Measurements from ENCODE around the gene ATAT1.

Gene ATAT1

DNA sequence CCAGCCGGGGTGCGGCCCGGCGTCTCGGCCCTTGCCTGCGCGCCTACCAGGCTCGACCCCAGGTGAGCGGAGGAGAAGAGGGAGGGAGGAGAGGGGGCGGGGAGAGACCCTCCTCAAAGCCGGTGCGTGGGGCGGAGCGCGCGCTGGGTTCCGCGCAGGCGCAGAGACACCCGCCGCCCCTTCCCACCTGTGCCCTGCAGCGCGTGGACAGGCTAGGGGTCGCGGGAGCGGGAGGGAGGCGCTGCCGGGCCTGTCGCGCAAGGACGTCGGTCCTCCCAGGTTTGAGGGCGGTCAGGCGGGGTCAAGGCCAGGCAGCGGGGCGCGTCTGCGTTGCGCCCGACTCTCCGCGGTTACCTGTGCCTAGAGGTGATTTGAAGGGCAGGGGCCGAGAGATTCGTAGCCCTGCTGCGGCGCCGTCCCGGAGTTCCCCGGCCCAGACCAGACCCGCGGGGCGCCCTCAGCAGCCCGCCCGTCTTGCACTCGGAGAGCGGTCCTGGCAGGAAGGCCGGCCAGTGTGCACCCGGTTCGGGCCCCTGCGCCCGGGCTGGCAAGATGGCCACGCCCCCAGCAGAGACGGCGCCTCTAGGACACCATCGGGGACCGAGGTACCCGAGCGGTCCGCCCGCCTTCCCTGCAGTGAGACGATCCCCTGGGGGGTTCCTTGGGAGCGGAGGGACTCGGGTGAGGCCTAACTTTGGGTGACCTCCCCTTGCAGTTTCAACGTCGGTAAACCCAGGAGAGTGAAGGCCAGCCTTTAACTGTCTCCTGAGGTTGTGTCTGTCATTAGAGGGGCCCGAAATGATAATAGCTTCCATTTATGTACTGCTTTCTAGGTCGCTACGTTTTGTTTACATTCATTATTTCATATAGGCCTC is 20.8 kb downstream of the ATAT1 start:
- peaks cover 4% of the 10 kb centered on the region; the same call in 1 of the 2 replicates for H3K36me3 ChIP-seq (replicated peaks; ENCODE audit: insufficient read depth, low read length)
- peak overlapping the region; percentile 77 for H2AFZ ChIP-seq (ENCODE audit: low read length)

GRCh38 chr6:30651143-30651542 is 24.5 kb downstream of the ATAT1 start:
- peaks cover 8% of the 10 kb centered on the region for H3F3A ChIP-seq (ENCODE audit: insufficient read depth, low read length)
- H4K20me1 ChIP-seq (ENCODE audit: insufficient read depth, low read length), result no peaks in the 10 kb centered on the region
- no peaks in the 10 kb centered on the region for H3K27me3 ChIP-seq (replicated peaks; ENCODE audit: insufficient read depth, low read length)
- DNase-seq, result no peak
- no peak overlapping the region for H3K27ac ChIP-seq (ENCODE audit: low read length)
- H3K36me3 ChIP-seq (replicated peaks; ENCODE audit: insufficient read depth, low read length), result peaks cover 4% of the 10 kb centered on the region; the same call in 1 of the 2 replicates
- no peaks in the 10 kb centered on the region for H3K9me2 ChIP-seq (replicated peaks; ENCODE audit: insufficient read depth, low read length)
- no peak overlapping the region for H3K4me2 ChIP-seq (ENCODE audit: low read depth, low read length)
- H3K4me3 ChIP-seq (ENCODE audit: low read length), result no peak overlapping the region
- H3K9ac ChIP-seq (ENCODE audit: low read length), result no peak overlapping the region
- no peak overlapping the region for H2AFZ ChIP-seq (ENCODE audit: low read length)
- no peaks in the 10 kb centered on the region for H3K9me3 ChIP-seq (replicated peaks; ENCODE audit: insufficient read depth, low read length)
- H3K4me1 ChIP-seq (ENCODE audit: low read length), result peaks cover 5% of the 10 kb centered on the region; the same call in 1 of the 2 replicates
- H3K79me2 ChIP-seq (ENCODE audit: low read length), result peaks cover 34% of the 10 kb centered on the region
- TF ChIP-seq EZH2 (optimal IDR thresholded peaks at IDR 0.05; ENCODE audit: low read depth, low read length) (no peak), CTCF (IDR thresholded peaks at IDR 0.05; ENCODE audit: low read length) (no peak), EZH2phosphoT487 (IDR thresholded peaks at IDR 0.05; ENCODE audit: low read length) (no peak)

More for the DNA sequence above, 20.8 kb downstream of the ATAT1 start:
- TF ChIP-seq CTCF (IDR thresholded peaks at IDR 0.05; ENCODE audit: low read length) (no peak), EZH2phosphoT487 (IDR thresholded peaks at IDR 0.05; ENCODE audit: low read length) (no peak), EZH2 (optimal IDR thresholded peaks at IDR 0.05; ENCODE audit: low read depth, low read length) (no peak)
- Histone ChIP-seq H3K9ac (ENCODE audit: low read length) (peak overlapping the region; percentile 96), H3K27ac (ENCODE audit: low read length) (peak overlapping the region; percentile 79), H3K9me3 (replicated peaks; ENCODE audit: insufficient read depth, low read length) (no peaks in the 10 kb centered on the region), H3K4me1 (ENCODE audit: low read length) (peaks cover 5% of the 10 kb centered on the region; the same call in 1 of the 2 replicates), H3K4me3 (ENCODE audit: low read length) (peak overlapping the region; percentile 99), H4K20me1 (ENCODE audit: insufficient read depth, low read length) (no peaks in the 10 kb centered on the region), H3F3A (ENCODE audit: insufficient read depth, low read length) (peaks cover 8% of the 10 kb centered on the region), H3K27me3 (replicated peaks; ENCODE audit: insufficient read depth, low read length) (no peaks in the 10 kb centered on the region), H3K9me2 (replicated peaks; ENCODE audit: insufficient read depth, low read length) (no peaks in the 10 kb centered on the region), H3K4me2 (ENCODE audit: low read depth, low read length) (peak overlapping the region; percentile 93), H3K79me2 (ENCODE audit: low read length) (peaks cover 42% of the 10 kb centered on the region)
- peak; percentile 70 for DNase-seq

GRCh38 chr6:30654798-30655742 is 28.4 kb downstream of the ATAT1 start:
- peaks cover under 1% of the 10 kb centered on the region; the same call in 1 of the 2 replicates for H3K79me2 ChIP-seq (ENCODE audit: low read length)
- no peak overlapping the region for H2AFZ ChIP-seq (ENCODE audit: low read length)
- peaks cover 4% of the 10 kb centered on the region for H3F3A ChIP-seq (ENCODE audit: insufficient read depth, low read length)
- no peak for TF ChIP-seq EZH2 (optimal IDR thresholded peaks at IDR 0.05; ENCODE audit: low read depth, low read length)
- TF ChIP-seq CTCF (IDR thresholded peaks at IDR 0.05; ENCODE audit: low read length), result no peak
- TF ChIP-seq EZH2phosphoT487 (IDR thresholded peaks at IDR 0.05; ENCODE audit: low read length), result no peak
- DNase-seq, result no peak
- H3K4me1 ChIP-seq (ENCODE audit: low read length), result no peaks in the 10 kb centered on the region
- H3K4me2 ChIP-seq (ENCODE audit: low read depth, low read length), result no peak overlapping the region
- H3K27me3 ChIP-seq (replicated peaks; ENCODE audit: insufficient read depth, low read length), result no peaks in the 10 kb centered on the region
- no peaks in the 10 kb centered on the region for H3K9me2 ChIP-seq (replicated peaks; ENCODE audit: insufficient read depth, low read length)
- H3K27ac ChIP-seq (ENCODE audit: low read length), result no peak overlapping the region
- no peak overlapping the region for H3K9ac ChIP-seq (ENCODE audit: low read length)
- H3K36me3 ChIP-seq (replicated peaks; ENCODE audit: insufficient read depth, low read length), result no peaks in the 10 kb centered on the region; the same call in 1 of the 2 replicates
- no peak overlapping the region for H3K4me3 ChIP-seq (ENCODE audit: low read length)
- H3K9me3 ChIP-seq (replicated peaks; ENCODE audit: insufficient read depth, low read length), result no peaks in the 10 kb centered on the region
- H4K20me1 ChIP-seq (ENCODE audit: insufficient read depth, low read length), result no peaks in the 10 kb centered on the region
